ENCODE measurements around the gene ACAA1.
"Not testable (repeated sequence)": the region's sequence is repeated elsewhere in the genome, so short reads cannot be mapped to it uniquely, and the experiment has no call there.

ACAA1 gene

GRCh38 chr3:38083871-38084333, 53.0 kb downstream of the ACAA1 start:
- FAIRE-seq, result no peak
- no peak for DNase-seq (ENCODE audit: low spot score)

DNA sequence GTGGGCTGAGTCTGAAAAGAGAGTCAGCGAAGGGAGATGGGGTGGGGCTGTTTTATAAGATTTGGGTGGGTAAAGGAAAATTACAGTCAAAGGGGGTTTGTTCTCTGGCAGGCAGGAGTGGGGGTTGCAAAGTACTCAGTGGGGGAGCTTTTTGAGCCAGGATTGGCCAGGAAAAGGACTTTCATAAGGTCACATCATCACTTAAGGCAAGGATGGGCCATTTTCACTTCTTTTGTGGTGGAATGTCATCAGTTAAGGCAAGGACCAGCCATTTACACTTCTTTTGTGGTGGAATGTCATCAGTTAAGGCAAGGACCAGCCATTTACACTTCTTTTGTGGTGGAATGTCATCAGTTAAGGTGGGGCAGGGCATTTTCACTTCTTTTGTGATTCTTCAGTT, 53.7 kb downstream of the ACAA1 start:
- not testable (repeated sequence) for FAIRE-seq; DNase-seq (ENCODE audit: low spot score)

DNA sequence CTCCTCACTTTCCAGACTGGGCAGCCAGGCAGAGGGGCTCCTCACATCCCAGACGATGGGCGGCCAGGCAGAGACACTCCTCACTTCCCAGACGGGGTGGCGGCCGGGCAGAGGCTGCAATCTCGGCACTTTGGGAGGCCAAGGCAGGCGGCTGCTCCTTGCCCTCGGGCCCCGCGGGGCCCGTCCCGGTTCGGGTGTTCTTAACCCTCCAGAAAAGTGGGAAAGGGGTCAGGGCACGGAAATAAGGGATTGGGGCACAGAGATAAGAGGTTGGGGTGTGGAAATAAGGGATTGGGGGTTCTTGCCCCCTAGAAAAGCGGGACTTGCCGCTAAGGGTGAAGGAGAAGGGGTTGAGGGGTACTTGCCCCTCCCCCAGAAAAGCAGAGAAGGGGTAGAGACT, 54.6 kb downstream of the ACAA1 start:
- not testable (repeated sequence) for FAIRE-seq; DNase-seq (ENCODE audit: low spot score)

DNA sequence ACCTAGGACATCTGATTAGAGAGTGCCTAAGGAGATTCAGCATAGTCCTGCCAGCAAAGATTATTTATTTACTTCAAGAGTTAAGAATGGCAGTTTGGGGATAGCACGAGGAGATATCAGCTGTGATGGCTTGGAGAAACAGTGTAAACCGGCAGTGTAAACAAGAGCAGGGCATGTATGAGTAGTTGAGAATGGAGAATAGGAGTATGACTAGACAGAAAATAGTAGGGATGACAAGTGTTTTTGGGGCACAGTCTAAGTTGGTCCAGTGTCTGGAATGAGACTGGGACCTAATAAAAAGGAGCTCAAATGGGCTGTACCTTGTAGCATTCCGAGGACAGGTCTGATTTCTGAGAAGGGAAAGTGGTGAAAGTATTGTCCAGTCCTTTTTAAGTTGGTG, 59.9 kb downstream of the ACAA1 start:
- not testable (repeated sequence) for DNase-seq (ENCODE audit: low spot score); FAIRE-seq
